NCI-H146 treated with DMSO at 0.1 percent for 48 hours (cell line): ENCODE results near the gene GSTCD.
"Not testable (repeated sequence)": the region's sequence is repeated elsewhere in the genome, so short reads cannot be mapped to it uniquely, and the experiment has no call there.

Experiments
- DNase-seq: peaks from one replicate; lab custom pipeline; 2025; ENCODE audit not compliant: unreplicated experiment; lab: John Stamatoyannopoulos, UW

GSTCD gene

GRCh38 chr4:105807496-105807895 lies 98.9 kb downstream of the GSTCD start:
- no peak for DNase-seq

- DNase-seq, result no peak
These were observed 99.6 kb downstream of the GSTCD start for GRCh38 chr4:105808030-105808749.

GRCh38 chr4:105808750-105809041 lies 100.1 kb downstream of the GSTCD start:
- no peak for DNase-seq

GRCh38 chr4:105815701-105816100 lies 107.1 kb downstream of the GSTCD start:
- DNase-seq, result no peak

- no peak for DNase-seq
These were observed 113.5 kb downstream of the GSTCD start for GRCh38 chr4:105822061-105822460.

- no peak for DNase-seq
These were observed 119.5 kb downstream of the GSTCD start for GRCh38 chr4:105828074-105828473.

- no peak for DNase-seq
These were observed 122.6 kb downstream of the GSTCD start for GRCh38 chr4:105831189-105831588.

GRCh38 chr4:105835177-105835576 lies 126.6 kb downstream of the GSTCD start:
- no peak for DNase-seq

GRCh38 chr4:105836537-105836936 lies 128.0 kb downstream of the GSTCD start:
- no peak for DNase-seq

GRCh38 chr4:105837037-105837436 lies 128.5 kb downstream of the GSTCD start:
- no peak for DNase-seq

- peak; percentile 36 for DNase-seq
These were observed 129.5 kb downstream of the GSTCD start for GRCh38 chr4:105838082-105838481.

- peak; percentile 17 for DNase-seq
These were observed 132.0 kb downstream of the GSTCD start for GRCh38 chr4:105840426-105841174.

GRCh38 chr4:105843941-105844340 lies 135.4 kb downstream of the GSTCD start:
- DNase-seq, result no peak

GRCh38 chr4:105845559-105845958 lies 137.0 kb downstream of the GSTCD start:
- DNase-seq, result no peak

- DNase-seq, result not testable (repeated sequence)
These were observed 139.8 kb downstream of the GSTCD start for GRCh38 chr4:105848359-105848758.

GRCh38 chr4:105851196-105851595 lies 142.6 kb downstream of the GSTCD start:
- no peak for DNase-seq

GRCh38 chr4:105852230-105852629 lies 143.6 kb downstream of the GSTCD start:
- not testable (repeated sequence) for DNase-seq

GRCh38 chr4:105858466-105859040 lies 150.0 kb downstream of the GSTCD start:
- DNase-seq, result no peak

GRCh38 chr4:105859233-105859632 lies 150.6 kb downstream of the GSTCD start:
- DNase-seq, result no peak

GRCh38 chr4:105870963-105871362 lies 162.4 kb downstream of the GSTCD start:
- DNase-seq, result no peak

- no peak for DNase-seq
These were observed 163.4 kb downstream of the GSTCD start for GRCh38 chr4:105871997-105872396.

GRCh38 chr4:105875233-105875632 lies 166.6 kb downstream of the GSTCD start:
- no peak for DNase-seq
